GM19043 (cell line): ENCODE data around the gene ARFRP1.

Experiments
- ATAC-seq: cut with Tn5 transposase; IDR thresholded peaks from one replicate; pipeline ENCODE4 v1.9.1; 2021; ENCODE audit warnings: low read depth; ENCODE audit not compliant: unreplicated experiment

The ARFRP1 gene

GRCh38 chr20:63744158-63744557, 36.4 kb upstream of the ARFRP1 start:
- ATAC-seq, result no peak

- no peak for ATAC-seq
Observed at GRCh38 chr20:63743210-63743970, 35.6 kb upstream of the ARFRP1 start.

- ATAC-seq, result no peak
Observed at GRCh38 chr20:63742381-63743024, 34.7 kb upstream of the ARFRP1 start.

GRCh38 chr20:63741676-63742380, 34.1 kb upstream of the ARFRP1 start:
- ATAC-seq, result no peak

GRCh38 chr20:63741354-63741675, 33.5 kb upstream of the ARFRP1 start:
- no peak for ATAC-seq

GRCh38 chr20:63740627-63741353, 33.0 kb upstream of the ARFRP1 start:
- ATAC-seq, result no peak

- no peak for ATAC-seq
Observed at GRCh38 chr20:63740070-63740626, 32.4 kb upstream of the ARFRP1 start.

- no peak for ATAC-seq
Observed at GRCh38 chr20:63739130-63740069, 31.6 kb upstream of the ARFRP1 start, which contains the start of gene SLC2A4RG. Gene SLC2A4RG, plus strand, starts transcription at chr20:63739776. Its CDS starts 137 bp downstream, at chr20:63739913.

- ATAC-seq, result no peak
Observed at GRCh38 chr20:63738687-63739129, 30.9 kb upstream of the ARFRP1 start.

- no peak for ATAC-seq
Observed at GRCh38 chr20:63737945-63738686, 30.3 kb upstream of the ARFRP1 start.

- ATAC-seq, result no peak
Observed at GRCh38 chr20:63737695-63737944, 29.8 kb upstream of the ARFRP1 start.

- no peak for ATAC-seq
Observed at GRCh38 chr20:63736893-63737694, 29.3 kb upstream of the ARFRP1 start.

- ATAC-seq, result no peak
Observed at GRCh38 chr20:63735859-63736718, 28.3 kb upstream of the ARFRP1 start, which contains the start of gene LIME1. Gene LIME1, plus strand, starts transcription at chr20:63736664. Its CDS starts 886 bp downstream, at chr20:63737550.

GRCh38 chr20:63734946-63735858, 27.4 kb upstream of the ARFRP1 start:
- no peak for ATAC-seq

- ATAC-seq, result no peak
Observed at GRCh38 chr20:63734111-63734945, 26.6 kb upstream of the ARFRP1 start.
